Measurements from ENCODE around the gene IL13. TPM values are rescaled to one million over a fixed set of nuclear protein-coding genes. Genes with fewer than 3 reads are reported as not detected.

IL13 gene
- total RNA-seq, 4 donors from 2014 or later: not detected

- intact Hi-C loops (cut with DNase I; ENCODE audit: low total_unique reads): no loop called here
- no peak for DNase-seq (ENCODE audit: low spot score in 2 of 2)
- TF ChIP-seq POLR2A (IDR thresholded peaks at IDR 0.05) (no peak), CTCF (IDR thresholded peaks at IDR 0.05) (no peak)
- no peak overlapping the region for H3K4me3 ChIP-seq (ENCODE audit: low read depth, poor library complexity, severe bottlenecking)
- 89 to 93% methylated on average over 8 of the region's 9 CpGs for WGBS, 2 donors
These were observed 669 bp downstream of the IL13 start for GRCh38 chr5:132658381-132659302.

DNA sequence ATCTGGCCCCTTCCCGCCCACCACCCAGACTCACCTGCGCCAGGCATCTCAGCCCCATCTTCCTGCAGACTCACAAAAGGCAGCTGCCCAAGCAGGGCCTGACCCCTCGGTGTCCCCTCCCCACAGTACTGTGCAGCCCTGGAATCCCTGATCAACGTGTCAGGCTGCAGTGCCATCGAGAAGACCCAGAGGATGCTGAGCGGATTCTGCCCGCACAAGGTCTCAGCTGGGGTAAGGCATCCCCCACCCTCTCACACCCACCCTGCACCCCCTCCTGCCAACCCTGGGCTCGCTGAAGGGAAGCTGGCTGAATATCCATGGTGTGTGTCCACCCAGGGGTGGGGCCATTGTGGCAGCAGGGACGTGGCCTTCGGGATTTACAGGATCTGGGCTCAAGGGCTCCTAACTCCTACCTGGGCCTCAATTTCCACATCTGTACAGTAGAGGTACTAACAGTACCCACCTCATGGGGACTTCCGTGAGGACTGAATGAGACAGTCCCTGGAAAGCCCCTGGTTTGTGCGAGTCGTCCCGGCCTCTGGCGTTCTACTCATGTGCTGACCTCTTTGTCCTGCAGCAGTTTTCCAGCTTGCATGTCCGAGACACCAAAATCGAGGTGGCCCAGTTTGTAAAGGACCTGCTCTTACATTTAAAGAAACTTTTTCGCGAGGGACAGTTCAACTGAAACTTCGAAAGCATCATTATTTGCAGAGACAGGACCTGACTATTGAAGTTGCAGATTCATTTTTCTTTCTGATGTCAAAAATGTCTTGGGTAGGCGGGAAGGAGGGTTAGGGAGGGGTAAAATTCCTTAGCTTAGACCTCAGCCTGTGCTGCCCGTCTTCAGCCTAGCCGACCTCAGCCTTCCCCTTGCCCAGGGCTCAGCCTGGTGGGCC lies 1.9 kb downstream of the IL13 start:
- TF ChIP-seq POLR2A (IDR thresholded peaks at IDR 0.05) (no peak), CTCF (IDR thresholded peaks at IDR 0.05) (no peak)
- intact Hi-C loops (cut with DNase I; ENCODE audit: low total_unique reads): no loop called here
- 93 to 94% methylated on average over 20 to 23 of the region's 23 CpGs for WGBS, 2 donors
- no peak for DNase-seq (ENCODE audit: low spot score in 2 of 2)
- no peak overlapping the region for H3K4me3 ChIP-seq (ENCODE audit: low read depth, poor library complexity, severe bottlenecking)

GRCh38 chr5:132661231-132662003 lies 3.4 kb downstream of the IL13 start:
- TF ChIP-seq CTCF (IDR thresholded peaks at IDR 0.05) (no peak), POLR2A (IDR thresholded peaks at IDR 0.05) (no peak)
- H3K4me3 ChIP-seq (ENCODE audit: low read depth, poor library complexity, severe bottlenecking): no peak overlapping the region
- 82 to 85% methylated on average over 10 to 12 of the region's 12 CpGs for WGBS, 2 donors
- no peak for DNase-seq (ENCODE audit: low spot score in 2 of 2)
- intact Hi-C loops (cut with DNase I; ENCODE audit: low total_unique reads): no loop called here

DNA sequence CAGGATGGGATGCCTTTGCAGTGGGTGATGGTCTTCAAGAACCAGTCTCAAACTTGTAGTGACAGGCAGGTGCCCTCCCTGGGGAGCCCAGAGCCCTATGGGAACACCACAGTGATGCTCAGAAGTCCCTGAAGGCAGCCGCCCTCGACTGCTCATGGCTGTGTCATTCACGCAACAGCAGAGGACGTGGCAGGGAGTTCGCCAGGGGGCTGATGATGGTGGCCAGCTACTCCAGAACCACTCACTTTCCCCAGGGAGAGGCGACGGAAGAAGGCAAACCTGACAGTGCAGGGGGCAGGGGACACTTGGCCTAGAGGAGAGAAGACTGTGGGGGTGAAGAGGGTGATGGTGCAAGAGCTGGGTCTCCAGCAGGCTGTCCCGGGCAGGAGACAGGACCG lies 4.0 kb downstream of the IL13 start:
- no peak for DNase-seq (ENCODE audit: low spot score in 2 of 2)
- WGBS, 2 donors: 95 to 98% methylated on average over 8 to 9 of the region's 9 CpGs

More for the DNA sequence above, 4.0 kb downstream of the IL13 start:
- intact Hi-C loops (cut with DNase I; ENCODE audit: low total_unique reads): no loop called here
- H3K4me3 ChIP-seq (ENCODE audit: low read depth, poor library complexity, severe bottlenecking): no peak overlapping the region
- no peak for TF ChIP-seq CTCF (IDR thresholded peaks at IDR 0.05)
- TF ChIP-seq POLR2A (IDR thresholded peaks at IDR 0.05): no peak

Measured in lower leg skin (tissue), 4 donors.